Inflammatory macrophage treated with lipopolysaccharide for 1 hour (primary cell): Measurements from ENCODE around the gene ATAD3C.
"Not testable (repeated sequence)": the region's sequence is repeated elsewhere in the genome, so short reads cannot be mapped to it uniquely, and the experiment has no call there.

ENCODE experiments used
- DNase-seq, 2 donors: peaks; one replicate each; pipeline ENCODE4 v3.0.0-alpha.2; 2020 to 2022

ATAD3C gene

GRCh38 chr1:1449099-1449739 is at the start of gene ATAD3C:
ATAD3C (plus strand) TSS chr1:1449689; CDS start chr1:1450684, 995 bp downstream.
- DNase-seq = no peak

- DNase-seq = no peak
Measured at GRCh38 chr1:1399872-1400575, 49.5 kb upstream of the ATAD3C start.

GRCh38 chr1:1400576-1401456 is 48.7 kb upstream of the ATAD3C start:
- DNase-seq = no peak

GRCh38 chr1:1401457-1402010 is 48.0 kb upstream of the ATAD3C start:
- no peak for DNase-seq

- DNase-seq = peak; percentile 20 to 40
Measured at GRCh38 chr1:1402072-1402900, 47.2 kb upstream of the ATAD3C start.

GRCh38 chr1:1402901-1403392 is 46.5 kb upstream of the ATAD3C start:
- not testable (repeated sequence) for DNase-seq

GRCh38 chr1:1403653-1404052 is 45.8 kb upstream of the ATAD3C start:
- peak; percentile 52 to 87 for DNase-seq

GRCh38 chr1:1406101-1406820 is 43.2 kb upstream of the ATAD3C start:
- no peak for DNase-seq

GRCh38 chr1:1406821-1407635 is 42.5 kb upstream of the ATAD3C start, which contains the start of gene MRPL20:
MRPL20 (minus strand) TSS chr1:1407293; CDS start chr1:1407217, 76 bp downstream.
- DNase-seq = peak; percentile 91 to 95

GRCh38 chr1:1407636-1408318 is 41.7 kb upstream of the ATAD3C start:
- DNase-seq = peak; percentile 29 to 33

- not testable (repeated sequence) for DNase-seq
Measured at GRCh38 chr1:1410238-1410637, 39.3 kb upstream of the ATAD3C start.

GRCh38 chr1:1411626-1412025 is 37.9 kb upstream of the ATAD3C start:
- DNase-seq = no peak

GRCh38 chr1:1412311-1412902 is 37.1 kb upstream of the ATAD3C start:
- not testable (repeated sequence) for DNase-seq

GRCh38 chr1:1415751-1416150 is 33.7 kb upstream of the ATAD3C start:
- DNase-seq = no peak

GRCh38 chr1:1417396-1417795 is 32.1 kb upstream of the ATAD3C start:
- not testable (repeated sequence) for DNase-seq

- DNase-seq = not testable (repeated sequence)
Measured at GRCh38 chr1:1417825-1418463, 31.5 kb upstream of the ATAD3C start.

GRCh38 chr1:1418464-1419362 is 30.8 kb upstream of the ATAD3C start:
- no peak for DNase-seq
